WTC11 (cell line): ENCODE measurements around the gene USP44.

ENCODE experiments used
- CTCF ChIP-seq: fragments of 200-600 bp; IDR thresholded peaks from 2 replicates; pipeline ENCODE4 v1.8.0; 2022; ENCODE audit warnings: antibody characterized with exemption
- HMGXB4 ChIP-seq: sonication (generic); formaldehyde crosslinking; IDR thresholded peaks from 2 replicates; pipeline ENCODE4 v1.8.1; 2023; ENCODE audit warnings: mild to moderate bottlenecking, moderate library complexity, missing genetic modification reagents
- JUN ChIP-seq: sonication (generic); formaldehyde crosslinking; IDR thresholded peaks from 2 replicates; pipeline ENCODE4 v1.8.0; 2023; ENCODE audit warnings: mild to moderate bottlenecking, missing genetic modification reagents
- SMAD3 ChIP-seq: sonication (generic); formaldehyde crosslinking; IDR thresholded peaks from 2 replicates; pipeline ENCODE4 v1.8.0; 2022; ENCODE audit warnings: missing genetic modification reagents, mild to moderate bottlenecking, borderline replicate concordance
- SMAD4 ChIP-seq: sonication (generic); formaldehyde crosslinking; IDR thresholded peaks from 2 replicates; pipeline ENCODE4 v1.8.0; 2022; ENCODE audit warnings: mild to moderate bottlenecking, missing genetic modification reagents
- SP1 ChIP-seq: sonication (generic); formaldehyde crosslinking; conservative IDR thresholded peaks from 2 replicates; pipeline ENCODE4 v1.8.1; 2022; ENCODE audit warnings: missing genetic modification reagents
- TCF7 ChIP-seq: sonication (generic); formaldehyde crosslinking; IDR thresholded peaks from 2 replicates; pipeline ENCODE4 v1.8.0; 2022; ENCODE audit warnings: mild to moderate bottlenecking, low read depth, missing genetic modification reagents, moderate library complexity
- ZBTB43 ChIP-seq: sonication (generic); formaldehyde crosslinking; IDR thresholded peaks from 2 replicates; pipeline ENCODE4 v1.8.1; 2023; ENCODE audit warnings: mild to moderate bottlenecking, missing genetic modification reagents
- ZNF219 ChIP-seq: sonication (generic); formaldehyde crosslinking; IDR thresholded peaks from 2 replicates; pipeline ENCODE4 v1.8.0; 2023; ENCODE audit warnings: missing genetic modification reagents, mild to moderate bottlenecking, borderline replicate concordance
- TF ChIP-seq, protein P1 (sequence below): sonication (generic); formaldehyde crosslinking; IDR thresholded peaks from 2 replicates; pipeline ENCODE4 v1.8.1; 2023; ENCODE audit warnings: mild to moderate bottlenecking, missing genetic modification reagents, moderate library complexity
- TF ChIP-seq, protein P2 (sequence below): sonication (generic); formaldehyde crosslinking; IDR thresholded peaks from 2 replicates; pipeline ENCODE4 v1.8.0; 2023; ENCODE audit warnings: missing genetic modification reagents, mild to moderate bottlenecking, borderline replicate concordance
- TF ChIP-seq, protein P3 (sequence below): sonication (generic); formaldehyde crosslinking; IDR thresholded peaks from 2 replicates; pipeline ENCODE4 v1.8.1; 2022; ENCODE audit warnings: missing genetic modification reagents, borderline replicate concordance
- TF ChIP-seq, protein P4 (sequence below): sonication (generic); formaldehyde crosslinking; IDR thresholded peaks from 2 replicates; pipeline ENCODE4 v1.8.1; 2022; ENCODE audit warnings: low read depth, missing genetic modification reagents, borderline replicate concordance
- TF ChIP-seq, protein P5 (sequence below): sonication (generic); formaldehyde crosslinking; IDR thresholded peaks from 2 replicates; pipeline ENCODE4 v1.8.1; 2023; ENCODE audit warnings: mild to moderate bottlenecking, missing genetic modification reagents, moderate library complexity

GRCh38 chr12:95599880-95600279 is 48.6 kb upstream of the USP44 start:
- TF ChIP-seq CTCF (no peak), ZBTB43 (CRISPR knock-in tag) (no peak), ZNF219 (CRISPR knock-in tag) (no peak), HMGXB4 (no peak), SP1 (CRISPR knock-in tag) (no peak), JUN (CRISPR knock-in tag) (no peak), SMAD3 (no peak), TCF7 (CRISPR knock-in tag) (no peak), SMAD4 (no peak)
- TF ChIP-seq, protein P1, sequence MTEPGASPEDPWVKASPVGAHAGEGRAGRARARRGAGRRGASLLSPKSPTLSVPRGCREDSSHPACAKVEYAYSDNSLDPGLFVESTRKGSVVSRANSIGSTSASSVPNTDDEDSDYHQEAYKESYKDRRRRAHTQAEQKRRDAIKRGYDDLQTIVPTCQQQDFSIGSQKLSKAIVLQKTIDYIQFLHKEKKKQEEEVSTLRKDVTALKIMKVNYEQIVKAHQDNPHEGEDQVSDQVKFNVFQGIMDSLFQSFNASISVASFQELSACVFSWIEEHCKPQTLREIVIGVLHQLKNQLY (CRISPR knock-in tag) = no peak
- TF ChIP-seq, protein P2, sequence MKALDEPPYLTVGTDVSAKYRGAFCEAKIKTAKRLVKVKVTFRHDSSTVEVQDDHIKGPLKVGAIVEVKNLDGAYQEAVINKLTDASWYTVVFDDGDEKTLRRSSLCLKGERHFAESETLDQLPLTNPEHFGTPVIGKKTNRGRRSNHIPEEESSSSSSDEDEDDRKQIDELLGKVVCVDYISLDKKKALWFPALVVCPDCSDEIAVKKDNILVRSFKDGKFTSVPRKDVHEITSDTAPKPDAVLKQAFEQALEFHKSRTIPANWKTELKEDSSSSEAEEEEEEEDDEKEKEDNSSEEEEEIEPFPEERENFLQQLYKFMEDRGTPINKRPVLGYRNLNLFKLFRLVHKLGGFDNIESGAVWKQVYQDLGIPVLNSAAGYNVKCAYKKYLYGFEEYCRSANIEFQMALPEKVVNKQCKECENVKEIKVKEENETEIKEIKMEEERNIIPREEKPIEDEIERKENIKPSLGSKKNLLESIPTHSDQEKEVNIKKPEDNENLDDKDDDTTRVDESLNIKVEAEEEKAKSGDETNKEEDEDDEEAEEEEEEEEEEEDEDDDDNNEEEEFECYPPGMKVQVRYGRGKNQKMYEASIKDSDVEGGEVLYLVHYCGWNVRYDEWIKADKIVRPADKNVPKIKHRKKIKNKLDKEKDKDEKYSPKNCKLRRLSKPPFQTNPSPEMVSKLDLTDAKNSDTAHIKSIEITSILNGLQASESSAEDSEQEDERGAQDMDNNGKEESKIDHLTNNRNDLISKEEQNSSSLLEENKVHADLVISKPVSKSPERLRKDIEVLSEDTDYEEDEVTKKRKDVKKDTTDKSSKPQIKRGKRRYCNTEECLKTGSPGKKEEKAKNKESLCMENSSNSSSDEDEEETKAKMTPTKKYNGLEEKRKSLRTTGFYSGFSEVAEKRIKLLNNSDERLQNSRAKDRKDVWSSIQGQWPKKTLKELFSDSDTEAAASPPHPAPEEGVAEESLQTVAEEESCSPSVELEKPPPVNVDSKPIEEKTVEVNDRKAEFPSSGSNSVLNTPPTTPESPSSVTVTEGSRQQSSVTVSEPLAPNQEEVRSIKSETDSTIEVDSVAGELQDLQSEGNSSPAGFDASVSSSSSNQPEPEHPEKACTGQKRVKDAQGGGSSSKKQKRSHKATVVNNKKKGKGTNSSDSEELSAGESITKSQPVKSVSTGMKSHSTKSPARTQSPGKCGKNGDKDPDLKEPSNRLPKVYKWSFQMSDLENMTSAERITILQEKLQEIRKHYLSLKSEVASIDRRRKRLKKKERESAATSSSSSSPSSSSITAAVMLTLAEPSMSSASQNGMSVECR (CRISPR knock-in tag) = no peak
- TF ChIP-seq, protein P3, sequence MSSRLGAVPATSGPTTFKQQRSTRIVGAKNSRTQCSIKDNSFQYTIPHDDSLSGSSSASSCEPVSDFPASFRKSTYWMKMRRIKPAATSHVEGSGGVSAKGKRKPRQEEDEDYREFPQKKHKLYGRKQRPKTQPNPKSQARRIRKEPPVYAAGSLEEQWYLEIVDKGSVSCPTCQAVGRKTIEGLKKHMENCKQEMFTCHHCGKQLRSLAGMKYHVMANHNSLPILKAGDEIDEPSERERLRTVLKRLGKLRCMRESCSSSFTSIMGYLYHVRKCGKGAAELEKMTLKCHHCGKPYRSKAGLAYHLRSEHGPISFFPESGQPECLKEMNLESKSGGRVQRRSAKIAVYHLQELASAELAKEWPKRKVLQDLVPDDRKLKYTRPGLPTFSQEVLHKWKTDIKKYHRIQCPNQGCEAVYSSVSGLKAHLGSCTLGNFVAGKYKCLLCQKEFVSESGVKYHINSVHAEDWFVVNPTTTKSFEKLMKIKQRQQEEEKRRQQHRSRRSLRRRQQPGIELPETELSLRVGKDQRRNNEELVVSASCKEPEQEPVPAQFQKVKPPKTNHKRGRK (CRISPR knock-in tag) = no peak
- TF ChIP-seq, protein P4, sequence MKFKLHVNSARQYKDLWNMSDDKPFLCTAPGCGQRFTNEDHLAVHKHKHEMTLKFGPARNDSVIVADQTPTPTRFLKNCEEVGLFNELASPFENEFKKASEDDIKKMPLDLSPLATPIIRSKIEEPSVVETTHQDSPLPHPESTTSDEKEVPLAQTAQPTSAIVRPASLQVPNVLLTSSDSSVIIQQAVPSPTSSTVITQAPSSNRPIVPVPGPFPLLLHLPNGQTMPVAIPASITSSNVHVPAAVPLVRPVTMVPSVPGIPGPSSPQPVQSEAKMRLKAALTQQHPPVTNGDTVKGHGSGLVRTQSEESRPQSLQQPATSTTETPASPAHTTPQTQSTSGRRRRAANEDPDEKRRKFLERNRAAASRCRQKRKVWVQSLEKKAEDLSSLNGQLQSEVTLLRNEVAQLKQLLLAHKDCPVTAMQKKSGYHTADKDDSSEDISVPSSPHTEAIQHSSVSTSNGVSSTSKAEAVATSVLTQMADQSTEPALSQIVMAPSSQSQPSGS = no peak
- TF ChIP-seq, protein P5, sequence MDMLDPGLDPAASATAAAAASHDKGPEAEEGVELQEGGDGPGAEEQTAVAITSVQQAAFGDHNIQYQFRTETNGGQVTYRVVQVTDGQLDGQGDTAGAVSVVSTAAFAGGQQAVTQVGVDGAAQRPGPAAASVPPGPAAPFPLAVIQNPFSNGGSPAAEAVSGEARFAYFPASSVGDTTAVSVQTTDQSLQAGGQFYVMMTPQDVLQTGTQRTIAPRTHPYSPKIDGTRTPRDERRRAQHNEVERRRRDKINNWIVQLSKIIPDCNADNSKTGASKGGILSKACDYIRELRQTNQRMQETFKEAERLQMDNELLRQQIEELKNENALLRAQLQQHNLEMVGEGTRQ (CRISPR knock-in tag) = no peak
